NT2/D1 (cell line): ENCODE measurements around the gene OSR1.

Source experiments
- SUZ12 ChIP-seq: IDR thresholded peaks from 2 replicates; pipeline ENCODE4 v1.6.1; 2011; ENCODE audit not compliant: insufficient read length, insufficient read depth; ENCODE audit errors: extremely low read depth
- YY1 ChIP-seq: IDR thresholded peaks from 2 replicates; pipeline ENCODE4 v1.6.1; 2011; ENCODE audit not compliant: insufficient read length, insufficient read depth
- ZNF274 ChIP-seq: IDR thresholded peaks from 2 replicates; pipeline ENCODE4 v1.6.1; 2011; ENCODE audit warnings: mild to moderate bottlenecking, low read depth, low read length

DNA sequence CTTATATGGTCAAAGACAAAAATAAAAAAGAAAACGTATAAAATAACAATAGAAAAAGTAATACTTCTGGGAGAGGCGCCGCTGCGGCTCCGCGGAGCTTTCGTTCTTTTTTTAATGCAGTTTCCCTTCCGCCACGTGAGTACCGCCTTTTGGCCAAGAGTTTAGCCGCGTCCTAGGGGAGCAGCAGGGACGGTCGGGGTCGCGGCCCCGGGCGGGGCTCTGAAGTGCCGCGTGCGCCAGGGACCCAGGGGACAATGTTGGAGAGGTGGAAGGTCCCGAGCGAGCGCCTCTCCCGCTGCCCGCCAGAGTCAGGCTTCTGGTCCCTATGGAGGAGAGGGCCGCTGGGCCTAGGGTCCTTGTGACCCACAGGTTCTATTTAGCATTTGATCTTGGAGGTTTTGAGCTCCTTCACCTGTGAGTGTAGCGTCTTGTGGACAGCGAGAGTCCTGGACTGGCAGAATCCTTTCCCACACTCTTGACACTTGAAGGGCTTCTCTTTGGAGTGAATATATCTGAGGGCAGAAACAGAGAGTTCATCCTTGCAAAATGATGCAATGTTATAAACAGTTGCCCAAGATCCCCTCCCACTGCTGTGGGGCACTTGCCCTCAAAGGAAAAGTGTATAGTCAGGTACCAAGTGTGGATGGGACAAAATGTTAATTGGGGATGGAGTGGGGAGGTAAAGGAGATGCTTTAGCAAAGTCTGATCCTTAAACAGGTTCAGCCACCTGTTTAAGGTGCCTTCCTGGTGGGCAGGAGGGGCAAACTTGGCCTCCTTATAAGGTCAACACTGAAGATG, 6.3 kb downstream of the OSR1 start:
- no peak for TF ChIP-seq ZNF274
- peak; percentile 75 for TF ChIP-seq SUZ12
- TF ChIP-seq YY1 = no peak
